Stimulated activated CD8-positive, alpha-beta memory T cell treated with anti-CD3 and anti-CD28 coated beads, Interleukin-2, amount 100 ng/mL, for 1 hour (primary cell): Measurements from ENCODE around the gene CDH4.

Experiments used
- DNase-seq, 2 donors: peaks; one replicate each; pipeline ENCODE4 v3.0.0-alpha.2; 2020; ENCODE audit warnings: low read depth in 2 of 2

Gene CDH4

DNA sequence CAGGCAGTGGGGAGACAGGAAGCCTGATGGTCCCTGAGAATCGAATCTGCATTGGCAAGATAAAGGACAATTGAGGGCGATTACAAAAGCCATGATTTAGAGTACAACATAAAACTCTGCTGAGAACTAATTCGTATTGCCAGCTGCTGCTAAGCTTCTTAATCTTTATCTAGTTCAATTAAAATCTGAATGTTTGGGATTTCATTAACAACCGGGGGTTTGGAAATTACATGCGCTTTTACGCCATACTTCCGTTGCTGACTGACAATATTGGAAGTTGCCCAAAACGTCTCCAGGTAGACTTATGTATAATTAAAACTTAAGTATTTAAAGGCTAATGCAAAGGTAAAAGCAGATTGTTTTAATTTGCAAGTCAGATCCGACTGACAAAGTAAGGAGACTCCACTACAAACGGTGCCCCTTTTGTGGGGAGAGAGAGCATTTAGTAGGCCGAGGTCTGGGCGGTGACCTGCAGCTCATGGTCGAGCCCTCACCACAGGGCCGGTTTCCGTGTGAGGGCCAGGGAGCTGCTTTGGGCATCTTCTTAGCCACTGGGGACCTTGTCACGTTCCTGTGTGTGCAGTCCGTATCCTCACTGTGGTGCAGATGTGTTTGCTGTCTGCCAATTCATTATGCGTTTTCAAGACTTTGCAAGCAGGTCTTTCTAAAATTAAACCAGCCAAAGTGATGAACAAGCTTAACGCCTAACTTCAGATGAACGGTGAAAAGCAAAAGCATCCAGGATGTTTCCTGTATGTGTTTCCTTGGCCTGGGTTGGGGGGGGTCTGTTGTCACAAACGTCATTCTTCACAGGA is 49.9 kb downstream of the CDH4 start:
- DNase-seq: no peak

DNA sequence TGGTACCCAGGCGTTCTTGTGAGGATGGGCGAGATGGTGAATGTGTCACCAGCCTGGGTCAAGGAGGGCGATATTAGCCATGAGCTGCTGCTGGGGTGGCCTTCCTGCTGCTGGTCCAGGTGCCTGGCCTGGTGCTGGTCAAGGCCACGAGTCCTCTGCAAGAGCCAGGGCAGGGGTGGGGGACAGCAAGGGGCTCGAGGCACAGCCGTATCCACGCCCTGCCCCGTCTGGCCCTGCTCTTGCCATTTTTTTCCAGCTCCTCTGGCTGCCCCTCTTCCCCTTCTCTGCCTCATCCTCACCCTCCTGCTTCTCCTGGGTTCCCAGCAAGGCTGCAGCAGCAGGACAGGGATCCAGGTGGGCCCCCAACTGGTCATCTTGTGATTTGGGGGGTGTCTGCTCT is 51.2 kb downstream of the CDH4 start:
- DNase-seq: no peak

DNA sequence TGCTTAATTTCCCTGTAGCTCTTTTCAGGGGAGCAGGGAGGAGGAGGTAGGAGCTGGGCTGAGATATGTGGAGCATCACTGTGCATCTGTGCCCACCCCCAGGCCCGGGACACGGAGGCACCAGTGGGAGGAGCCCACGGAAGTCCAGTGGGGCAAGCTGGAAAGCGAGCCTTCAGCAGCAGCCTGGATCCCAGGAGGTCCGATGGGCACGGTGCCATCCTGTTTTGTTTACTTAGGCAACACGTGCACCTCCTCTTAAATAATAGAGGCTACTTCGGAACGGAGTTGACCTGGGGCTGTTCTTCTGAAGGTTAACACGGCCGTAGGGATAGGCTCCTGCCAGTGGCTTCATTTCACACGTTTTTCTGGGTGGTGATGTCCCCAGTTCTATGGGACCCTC is 51.6 kb downstream of the CDH4 start:
- no peak for DNase-seq

DNA sequence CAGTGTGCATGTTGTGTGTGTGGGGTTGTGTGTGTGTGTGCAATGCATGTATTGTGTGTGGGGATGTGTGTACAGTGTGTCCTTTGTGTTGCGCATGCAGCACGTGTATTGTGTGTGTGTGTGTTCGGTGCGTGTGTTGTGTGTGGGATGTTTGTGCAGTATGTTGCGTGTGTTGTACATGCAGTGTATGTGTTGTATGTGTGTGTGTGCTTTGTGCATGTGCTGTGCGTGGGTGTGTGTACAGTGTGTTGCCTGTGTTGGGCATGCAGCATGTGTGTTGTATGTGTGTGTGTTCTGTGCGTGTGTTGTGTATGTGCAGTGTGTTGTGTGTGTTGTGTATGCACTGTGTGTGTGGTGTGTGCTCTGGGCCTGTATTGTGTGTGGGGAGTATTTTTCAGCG is 52.7 kb downstream of the CDH4 start:
- DNase-seq: no peak

DNA sequence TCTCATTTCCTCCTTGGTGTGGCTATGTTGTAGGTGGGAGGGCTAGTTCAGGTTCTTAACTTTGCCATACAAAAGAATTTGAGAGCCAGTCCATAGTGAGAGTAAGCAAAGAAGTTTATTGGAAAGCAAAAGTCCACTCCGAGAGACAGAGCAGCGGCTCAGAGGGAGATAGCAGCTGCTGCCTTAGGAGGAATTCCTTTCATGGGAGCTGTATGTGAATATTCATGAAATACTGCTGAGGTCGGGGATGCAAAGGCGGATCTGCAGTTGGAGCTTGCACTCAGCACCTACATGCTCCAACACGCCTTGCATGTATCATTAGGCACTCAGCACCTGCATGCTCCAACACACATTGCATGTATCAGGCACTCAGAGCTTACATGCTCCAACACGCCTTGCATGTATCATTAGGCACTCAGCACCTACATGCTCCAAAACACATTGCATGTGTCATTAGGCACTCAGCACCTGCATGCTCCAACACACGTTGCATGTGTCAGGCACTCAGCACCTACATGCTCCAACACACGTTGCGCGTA is 54.9 kb downstream of the CDH4 start:
- no peak for DNase-seq

DNA sequence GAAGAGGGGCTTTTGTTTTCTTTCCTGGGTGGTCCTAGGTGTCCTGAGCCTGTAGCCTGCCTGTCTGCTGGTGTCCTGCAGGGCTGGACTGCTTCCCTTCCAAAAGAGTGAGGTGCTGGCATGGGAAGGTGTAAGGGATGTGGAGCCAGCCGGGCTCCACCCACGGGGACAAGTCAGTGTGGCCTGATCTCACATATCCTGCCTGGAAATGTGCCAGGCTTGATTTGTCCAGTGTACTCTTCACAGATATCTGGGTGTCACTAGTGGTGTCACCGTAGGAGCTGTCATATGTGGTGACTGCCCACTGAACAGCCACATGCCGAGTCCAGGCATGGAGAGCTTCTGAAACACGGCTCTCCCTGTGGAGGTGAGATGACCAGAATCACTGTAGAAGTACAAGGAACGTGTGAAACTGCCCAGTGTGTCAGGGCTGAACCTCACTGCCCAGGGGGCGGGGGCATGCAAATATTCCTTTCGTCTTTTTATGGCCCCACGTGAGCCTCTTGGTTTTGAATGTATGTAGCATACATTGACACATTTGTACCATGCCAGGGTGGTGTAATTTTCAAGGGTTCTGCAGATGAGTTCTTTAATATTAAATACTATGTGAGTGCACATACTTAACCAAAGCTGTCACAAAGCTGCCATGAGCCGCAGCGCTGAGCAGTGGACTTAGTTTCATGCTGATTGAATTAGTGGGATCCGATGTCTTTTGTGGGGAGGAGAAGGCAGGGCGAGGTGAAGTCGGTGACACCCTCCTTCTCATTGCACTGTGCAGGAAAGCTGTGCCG is 55.8 kb downstream of the CDH4 start:
- no peak for DNase-seq

DNA sequence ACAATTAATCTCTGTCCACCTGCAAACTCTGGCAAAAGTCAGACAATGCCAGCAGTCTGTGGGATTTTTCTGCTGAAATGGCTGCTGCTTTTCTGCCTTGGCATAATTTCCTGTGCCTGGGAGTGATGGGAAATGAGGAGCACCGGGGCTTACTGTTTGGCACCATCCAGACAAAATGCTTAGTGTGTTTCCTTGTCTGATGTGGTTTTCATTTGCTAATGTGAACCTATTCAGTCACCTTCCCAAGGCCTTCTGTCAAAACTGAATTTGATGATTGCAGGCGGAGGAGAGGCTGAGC is 56.4 kb downstream of the CDH4 start:
- no peak for DNase-seq

DNA sequence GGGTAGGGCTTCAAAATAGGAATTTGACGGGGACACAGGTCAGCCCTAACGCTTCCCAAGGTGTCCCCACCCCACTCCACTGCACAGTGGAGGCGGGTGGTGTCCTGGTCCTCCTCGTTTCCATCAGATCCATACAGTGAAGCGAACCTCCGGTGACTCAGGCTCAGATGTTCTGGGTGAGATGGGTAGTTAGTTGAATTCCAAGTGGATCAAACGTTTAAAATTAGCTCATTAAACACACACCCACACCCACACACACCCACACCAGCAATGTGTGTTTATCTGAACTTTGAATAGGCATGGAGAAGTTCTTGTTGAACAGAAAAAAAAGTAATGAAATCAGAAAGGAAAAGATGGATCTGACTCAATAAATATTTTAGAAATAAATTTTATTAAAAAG is 58.9 kb downstream of the CDH4 start:
- no peak for DNase-seq

DNA sequence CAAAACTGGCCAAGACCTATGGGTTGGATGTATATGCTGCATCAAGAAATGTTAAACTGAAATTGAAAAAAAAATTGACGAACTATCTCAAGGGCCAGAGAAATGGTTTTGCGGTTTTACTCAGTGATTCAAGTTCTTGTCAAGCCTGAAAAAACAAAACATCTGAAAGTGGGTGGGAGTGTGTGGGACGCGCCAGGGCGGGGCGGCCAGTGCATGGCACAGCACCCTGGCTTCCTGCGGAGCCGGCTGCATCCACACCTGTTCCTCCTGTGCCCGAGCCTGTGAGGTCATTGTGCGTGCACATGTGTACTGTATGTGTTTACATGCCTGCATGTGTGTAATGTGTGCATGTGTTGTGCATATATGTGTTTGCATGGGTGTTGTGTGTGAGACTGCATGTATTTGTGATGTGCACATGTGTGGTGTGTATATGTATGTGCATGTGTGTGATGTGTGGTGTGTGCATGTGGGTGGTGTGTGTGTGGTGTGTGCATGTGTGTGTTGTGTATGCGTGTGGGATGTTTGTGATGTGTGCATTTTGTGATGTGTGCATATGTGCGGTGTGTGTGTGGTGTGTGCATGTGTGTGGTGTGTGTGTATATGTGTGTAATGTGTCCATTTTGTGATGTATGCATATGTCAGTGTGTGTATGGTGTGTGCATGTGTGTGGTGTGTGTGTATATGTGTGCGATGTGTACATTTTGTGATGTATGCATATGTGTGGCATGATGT is 59.8 kb downstream of the CDH4 start:
- no peak for DNase-seq

DNA sequence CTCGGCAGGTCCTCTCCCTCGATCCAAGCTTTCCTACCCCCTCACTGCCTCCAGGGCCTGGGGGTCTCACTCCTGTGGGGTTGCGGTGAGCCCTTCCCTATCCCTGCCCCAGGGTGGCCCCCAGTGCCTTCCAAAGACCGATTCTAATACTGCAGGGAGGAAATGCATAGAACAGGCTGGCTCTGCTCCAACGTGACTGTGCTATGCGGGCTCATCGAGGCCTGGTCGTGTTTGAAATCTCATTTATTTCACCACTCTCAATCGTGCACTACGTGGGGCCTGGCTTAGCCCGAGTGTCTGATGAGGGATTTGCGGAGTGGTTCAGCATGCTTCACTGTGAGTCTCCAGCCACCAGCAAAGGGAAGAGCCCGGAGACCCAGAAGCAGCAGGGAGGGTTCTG is 60.9 kb downstream of the CDH4 start:
- DNase-seq: no peak

DNA sequence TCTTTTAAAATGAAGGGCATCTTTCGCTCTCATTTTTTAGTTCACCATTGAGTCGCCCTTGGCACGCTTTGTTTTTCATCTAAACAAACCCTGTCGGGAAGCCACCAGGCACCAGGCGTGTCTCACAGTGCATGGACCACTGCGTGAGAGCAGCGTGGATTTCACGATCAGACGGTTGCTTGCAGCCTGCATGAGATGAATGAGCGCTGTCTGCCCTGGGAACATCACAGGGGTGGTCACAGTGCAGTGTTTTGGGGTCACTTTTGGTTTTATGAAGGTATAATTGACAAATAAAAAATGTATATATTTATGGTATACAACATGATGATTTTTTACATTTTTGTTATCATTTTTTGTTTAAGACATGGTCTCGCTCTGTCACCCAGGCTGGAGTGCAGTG is 61.3 kb downstream of the CDH4 start:
- no peak for DNase-seq

DNA sequence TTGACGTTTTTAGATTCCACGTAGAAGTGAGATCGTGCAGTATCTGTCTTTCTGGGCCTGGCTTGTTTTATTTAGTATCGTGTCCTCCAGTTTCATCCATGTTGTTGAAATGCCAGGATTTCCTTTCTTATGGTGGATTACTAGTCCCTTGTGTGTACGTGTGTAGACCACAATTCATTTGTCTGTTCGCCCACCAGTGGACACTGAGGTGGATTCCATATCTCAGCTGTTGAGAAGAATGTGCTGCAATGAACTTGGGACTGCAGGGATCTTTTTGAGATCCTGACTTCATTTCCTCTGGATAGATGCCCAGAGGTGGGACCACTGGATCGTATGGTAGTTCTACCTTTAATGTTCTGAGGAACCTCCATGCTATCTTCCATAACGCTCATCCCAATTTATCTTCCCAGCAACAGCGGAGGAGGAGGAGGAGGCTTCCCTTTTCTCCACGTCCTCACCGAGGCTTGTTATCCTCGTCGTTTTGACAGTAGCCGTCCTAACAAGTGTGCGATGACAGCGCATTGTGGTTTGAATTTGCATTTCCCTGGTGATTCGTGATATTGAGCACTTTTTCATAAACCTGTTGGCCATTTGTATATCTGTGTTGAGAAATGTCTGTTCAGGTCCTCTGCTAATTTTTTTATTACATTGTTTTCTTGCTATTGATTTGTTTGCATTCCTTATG is 62.4 kb downstream of the CDH4 start:
- DNase-seq: no peak

DNA sequence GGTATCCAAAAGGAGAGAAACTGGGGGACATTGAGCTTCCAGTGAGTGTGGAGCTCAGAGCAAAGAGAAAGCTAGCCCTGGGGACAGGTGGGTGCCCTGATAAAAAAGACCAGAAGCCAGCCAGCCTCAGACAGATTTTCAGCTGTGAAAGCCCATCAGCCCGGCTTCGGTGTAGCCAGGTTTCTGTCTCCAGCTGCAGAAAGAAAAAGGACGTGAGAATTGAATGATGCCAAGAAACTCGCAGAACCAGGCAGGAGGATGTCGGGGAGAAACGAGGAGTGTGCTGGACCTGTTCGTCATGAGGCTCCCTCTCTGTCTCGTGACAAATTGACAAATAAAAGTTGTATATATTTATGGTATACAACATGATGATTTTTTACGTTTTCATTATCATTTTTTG is 63.3 kb downstream of the CDH4 start:
- no peak for DNase-seq

DNA sequence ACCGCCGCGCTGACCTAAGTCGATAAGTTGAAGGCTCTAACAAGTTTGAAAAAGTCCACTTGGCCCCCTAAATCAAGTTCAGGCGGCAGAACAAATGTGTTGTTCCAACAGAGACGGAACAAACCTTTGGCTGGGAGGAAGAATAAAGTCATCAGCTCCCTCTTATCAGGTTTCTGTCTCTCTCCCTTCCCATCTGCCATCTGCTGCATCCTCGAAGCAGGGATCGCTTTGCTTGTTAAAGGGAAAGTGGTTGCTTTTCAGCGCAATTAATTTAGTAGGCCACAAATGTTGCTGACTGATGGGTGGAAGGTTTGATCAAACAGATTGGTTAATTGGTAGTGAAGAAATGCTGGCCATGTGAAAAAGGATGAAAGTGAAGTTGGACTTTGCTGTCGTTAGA is 64.3 kb downstream of the CDH4 start:
- no peak for DNase-seq

DNA sequence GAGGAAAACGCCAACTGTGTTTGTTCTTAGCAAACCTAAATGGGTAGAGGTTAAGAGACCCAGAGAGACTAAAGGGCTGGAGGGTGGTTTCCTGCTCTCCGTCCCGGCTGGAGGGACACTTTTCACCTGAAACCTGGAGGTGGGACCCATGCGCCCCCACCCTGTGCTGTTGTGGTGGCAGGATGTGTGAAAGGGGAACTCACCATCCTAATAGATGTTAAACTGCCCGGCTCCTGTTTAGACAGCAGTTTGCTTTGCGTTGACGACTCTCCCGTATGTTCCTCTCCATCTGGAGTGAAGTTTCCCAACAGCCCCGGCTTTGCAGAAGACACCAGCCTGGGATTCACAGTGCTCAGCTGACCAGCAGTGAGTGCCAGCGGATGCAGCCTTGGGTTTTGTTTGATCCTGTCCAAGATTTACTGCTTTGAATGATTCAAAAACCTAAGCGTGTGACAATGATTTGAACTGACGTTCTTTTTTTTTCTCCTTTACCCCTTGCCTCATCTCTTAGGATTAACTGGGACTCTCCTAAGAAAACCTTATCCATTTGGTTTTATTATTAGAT is 66.0 kb downstream of the CDH4 start:
- DNase-seq: no peak

DNA sequence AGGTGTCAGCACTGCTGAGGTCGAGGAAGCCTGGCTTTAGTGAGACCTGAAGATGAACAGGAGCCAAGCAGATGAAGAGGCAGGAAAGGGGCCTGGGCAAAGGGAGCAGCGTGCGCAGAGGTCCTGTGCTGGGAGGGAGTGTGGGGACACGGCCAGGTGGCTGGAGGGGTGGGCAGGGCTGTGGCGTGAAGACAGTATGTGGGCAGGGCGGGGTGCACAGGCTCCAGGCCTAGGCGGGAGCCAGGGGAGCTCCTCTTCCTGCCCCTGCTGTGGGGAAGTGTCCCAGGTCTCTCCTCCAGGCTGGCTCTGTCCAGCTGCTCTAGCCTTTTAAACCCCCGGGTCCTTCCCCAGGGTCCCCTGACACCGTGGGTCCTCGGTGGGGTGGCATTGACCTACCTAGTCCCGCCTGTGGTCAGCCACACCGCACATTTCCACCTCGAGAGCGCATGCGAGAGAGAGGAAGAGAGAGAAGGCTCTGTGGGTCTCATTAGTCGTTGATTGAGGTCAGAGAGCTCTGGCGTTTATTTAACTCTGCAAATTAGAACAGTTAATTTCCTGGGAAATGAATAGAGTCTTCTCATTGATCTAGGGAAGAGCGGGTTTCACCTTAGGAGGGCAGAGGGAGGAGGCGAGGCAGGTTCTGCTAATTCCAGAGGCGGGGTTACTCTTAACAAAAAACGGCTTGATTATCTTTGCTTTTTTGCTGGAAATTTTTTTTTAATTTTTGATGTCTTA is 68.8 kb downstream of the CDH4 start:
- no peak for DNase-seq

DNA sequence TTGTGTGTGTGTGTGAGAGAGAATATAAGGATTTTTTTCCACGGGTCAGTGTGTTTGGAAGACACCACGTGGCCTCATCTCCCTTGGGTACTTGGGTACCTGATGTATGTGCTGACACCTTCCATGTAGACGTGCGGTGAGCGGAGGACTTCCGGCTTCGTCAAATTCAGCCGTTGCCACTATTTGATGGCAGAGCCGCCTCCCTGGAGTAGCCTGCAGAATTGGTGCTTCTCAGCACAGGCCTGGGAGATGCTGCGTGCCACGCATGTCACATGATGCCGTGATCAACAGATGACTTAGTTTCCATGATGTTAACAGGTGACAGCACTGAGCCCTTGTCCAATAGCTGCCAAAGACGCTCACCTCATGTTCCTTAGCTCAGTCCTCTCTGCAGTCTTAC is 69.4 kb downstream of the CDH4 start:
- no peak for DNase-seq

DNA sequence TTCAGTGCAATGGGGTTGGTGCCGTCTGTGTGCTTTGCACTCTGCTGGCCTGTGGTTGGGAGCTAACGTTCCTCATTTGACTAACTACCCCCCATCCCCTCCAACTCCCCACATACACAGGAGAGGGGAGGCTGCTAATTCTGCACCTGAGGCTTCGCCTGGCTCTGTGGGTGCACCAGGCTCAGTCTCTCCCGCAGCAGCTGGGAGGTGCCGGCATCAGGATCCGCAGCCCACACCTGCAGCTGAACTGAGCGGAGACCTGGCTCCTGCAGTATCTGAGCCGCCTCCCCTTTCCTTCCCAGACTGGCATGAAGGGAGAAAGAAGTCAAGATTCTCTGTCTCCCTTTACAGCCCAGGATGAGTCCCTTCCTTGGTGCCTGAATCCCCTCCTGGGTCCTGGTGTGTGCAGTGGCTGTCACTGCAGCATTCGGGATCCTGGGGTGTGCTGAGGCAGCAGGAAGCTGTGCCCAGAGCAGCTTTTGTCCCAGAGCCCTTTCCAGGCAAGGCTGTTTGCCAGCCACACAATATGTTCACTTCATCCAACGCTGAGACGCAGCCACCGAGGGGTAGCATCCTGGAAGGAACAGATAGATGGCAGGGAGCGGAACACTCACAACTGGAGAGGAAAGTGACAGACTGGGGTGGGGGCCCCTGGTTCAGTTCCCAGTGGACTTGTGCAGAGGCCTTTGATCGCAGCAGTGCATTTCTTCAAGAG is 70.2 kb downstream of the CDH4 start:
- no peak for DNase-seq

DNA sequence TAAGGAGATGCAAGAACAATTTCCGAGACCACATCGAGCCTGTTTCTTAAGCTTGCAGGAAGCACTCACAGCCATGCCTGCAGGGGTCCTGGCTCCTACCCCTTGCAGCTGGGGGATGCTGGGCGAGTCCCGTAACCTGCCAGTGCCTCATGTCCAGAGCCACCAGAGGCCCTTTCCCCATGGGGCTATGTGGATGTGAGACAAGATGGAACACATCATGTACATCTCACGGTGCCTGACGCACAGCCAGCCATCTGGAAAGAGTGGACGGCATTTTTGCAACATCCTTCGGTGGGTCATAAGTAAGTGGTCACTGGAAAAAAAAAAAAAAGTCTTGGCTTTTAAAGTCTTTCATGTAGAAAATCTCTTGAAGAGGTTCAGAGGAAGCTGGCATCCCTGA is 72.8 kb downstream of the CDH4 start:
- no peak for DNase-seq

DNA sequence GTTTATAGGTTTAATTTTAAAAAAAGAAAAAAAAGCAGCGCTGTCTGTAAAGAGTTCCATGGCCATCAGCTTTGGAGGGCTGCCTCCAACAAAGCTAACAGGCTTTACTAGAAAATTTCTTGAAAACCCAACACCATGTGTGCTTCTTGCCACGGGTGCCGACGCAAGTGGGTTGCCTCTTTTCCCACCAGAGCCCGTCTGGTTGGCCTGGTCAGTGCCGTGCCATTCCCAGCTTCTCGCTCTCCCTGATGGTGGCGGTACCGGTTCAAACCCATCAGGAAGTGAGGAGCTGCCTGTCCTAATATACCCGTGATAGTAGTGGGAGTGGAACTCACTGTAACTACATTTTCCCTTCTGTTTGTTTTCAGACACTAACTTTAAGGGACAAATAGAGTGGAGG is 73.7 kb downstream of the CDH4 start:
- DNase-seq: no peak
